ENCODE results near the gene WDR91.

WDR91 gene

DNA sequence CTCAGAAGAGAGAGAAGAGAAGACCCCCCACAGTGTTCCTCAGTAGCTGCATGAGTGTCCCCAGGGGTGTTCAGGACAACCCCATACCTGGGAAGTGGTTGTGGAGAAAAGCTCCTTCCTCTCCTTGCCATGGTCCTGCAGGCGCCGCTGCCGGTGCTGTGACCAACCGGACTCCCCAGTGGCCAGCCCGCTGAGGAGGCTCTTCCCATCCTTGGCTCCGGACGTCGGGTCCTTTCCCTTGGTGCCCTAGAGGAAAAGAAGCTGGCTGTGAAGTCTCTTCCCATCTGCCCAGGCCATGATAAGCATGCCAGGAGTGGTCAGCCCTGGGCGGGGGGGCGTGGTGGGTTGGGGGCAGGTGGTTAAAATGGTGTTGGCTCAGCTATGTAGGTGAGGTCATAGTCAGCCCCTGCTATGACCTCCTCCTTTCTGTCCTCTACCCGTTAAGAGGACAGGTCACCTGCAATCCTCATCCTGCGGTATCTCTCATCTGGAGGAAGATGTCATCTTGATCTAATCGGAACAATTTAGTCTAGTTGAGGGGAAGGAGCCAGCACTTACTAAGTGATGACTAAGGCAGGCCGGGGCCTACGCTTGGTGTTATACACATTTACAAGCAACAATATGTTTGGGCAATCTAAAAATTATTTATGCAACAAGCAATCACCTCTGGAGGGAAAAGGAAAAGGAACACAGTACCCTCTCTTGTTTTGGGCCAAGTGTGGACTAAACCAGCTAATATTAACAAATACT is 13.2 kb downstream of the WDR91 start:
- DNase-seq (ENCODE audit: low spot score) = no peak

DNA sequence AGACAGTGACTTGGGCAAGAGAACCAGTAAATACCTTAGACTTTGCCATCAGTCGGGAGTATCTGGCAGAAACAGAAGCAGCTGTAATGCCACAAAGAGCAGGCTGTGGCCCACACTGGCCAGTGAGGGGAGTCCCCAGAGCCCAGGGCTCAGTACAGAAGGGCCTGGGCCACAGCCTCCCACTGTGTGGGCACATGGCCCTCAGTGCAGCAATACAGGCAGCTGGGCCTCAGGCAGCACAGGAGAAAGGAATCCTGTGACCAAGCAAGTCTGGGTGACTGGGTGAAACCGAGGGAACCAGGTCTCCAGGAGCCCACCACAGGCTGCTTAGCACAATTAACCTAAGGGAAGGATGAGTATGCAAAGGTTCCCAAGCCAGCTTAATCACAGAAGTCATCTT is 14.0 kb downstream of the WDR91 start:
- no peak for DNase-seq (ENCODE audit: low spot score)

DNA sequence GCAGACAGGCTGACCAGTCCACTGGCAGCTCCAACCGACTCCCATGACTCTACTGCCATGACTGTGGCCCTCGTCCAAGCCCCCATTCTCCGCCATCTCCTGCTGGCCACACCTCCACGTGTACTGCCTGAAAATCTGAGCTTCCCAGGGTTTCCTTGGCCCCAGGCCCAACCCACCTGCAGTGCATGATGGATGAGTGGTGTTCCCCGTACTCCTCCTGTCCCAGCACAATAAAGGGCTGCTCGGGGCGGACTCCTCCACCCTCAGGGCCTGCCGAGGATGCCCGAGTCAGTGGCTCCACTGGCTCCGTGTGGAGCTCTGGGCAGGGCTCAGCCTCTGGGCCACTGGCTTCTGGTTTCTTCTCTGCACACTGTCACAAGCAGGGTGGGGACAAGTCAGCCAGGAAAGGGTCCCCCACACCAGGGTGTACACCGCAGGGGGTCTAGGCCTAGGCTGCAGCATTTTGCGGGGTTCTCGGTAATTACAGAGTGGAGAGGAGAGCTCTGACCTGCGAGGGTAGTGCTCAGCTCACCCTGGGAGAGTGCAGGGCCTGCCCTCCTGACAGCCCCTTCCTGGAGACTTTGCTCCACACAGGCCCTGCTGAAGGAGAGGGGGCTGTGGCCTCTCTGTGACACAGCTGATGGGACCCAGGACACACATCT is 15.2 kb downstream of the WDR91 start:
- DNase-seq (ENCODE audit: low spot score) = no peak

DNA sequence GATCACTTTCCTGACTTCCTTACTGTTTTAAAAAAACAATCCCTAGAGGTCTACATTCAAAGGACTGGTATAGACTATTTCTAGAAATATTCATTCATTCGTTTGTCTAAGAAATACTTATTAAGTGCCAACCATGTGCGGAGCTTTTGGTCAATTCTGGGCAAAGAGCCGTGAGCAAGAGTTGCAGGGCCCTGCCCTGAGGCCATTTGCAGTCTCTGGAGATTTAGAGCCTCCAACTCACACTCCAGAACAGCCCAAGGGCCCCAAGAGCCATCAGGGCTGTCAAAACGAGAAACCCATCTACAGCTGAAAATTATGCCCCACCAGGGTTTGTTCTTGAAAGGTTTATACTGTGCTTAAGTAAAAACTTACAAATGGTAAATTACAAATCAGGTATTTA is 16.2 kb downstream of the WDR91 start:
- DNase-seq (ENCODE audit: low spot score) = no peak

DNA sequence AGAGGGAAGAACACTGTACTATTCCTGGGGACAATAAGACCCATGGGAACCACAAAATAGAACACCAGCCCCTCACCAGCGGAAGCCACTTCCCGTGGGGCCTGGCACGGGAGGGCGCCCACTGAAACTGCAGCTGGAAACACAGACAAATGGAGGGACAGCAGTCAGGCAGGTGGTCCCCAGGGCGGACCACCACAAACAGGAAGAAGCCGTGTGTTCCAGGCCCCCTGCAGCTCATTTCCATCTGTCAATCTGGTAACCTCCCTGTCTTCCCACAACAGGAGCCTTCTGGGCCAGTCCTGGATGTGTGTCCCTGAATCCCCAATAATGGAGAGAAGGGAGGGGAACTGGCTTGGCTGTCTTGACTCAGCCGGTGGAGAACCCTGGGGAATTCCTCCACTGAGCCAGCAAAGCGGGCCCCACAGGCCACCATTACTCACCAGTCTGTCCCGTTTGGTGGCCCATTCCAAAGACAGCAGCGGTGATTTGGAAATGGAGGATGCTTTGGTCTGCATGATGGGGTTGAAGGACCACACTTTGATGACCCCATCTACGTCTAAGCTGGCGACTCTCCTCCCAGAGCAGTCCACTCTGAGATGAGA is 16.7 kb downstream of the WDR91 start:
- no peak for DNase-seq (ENCODE audit: low spot score)

DNA sequence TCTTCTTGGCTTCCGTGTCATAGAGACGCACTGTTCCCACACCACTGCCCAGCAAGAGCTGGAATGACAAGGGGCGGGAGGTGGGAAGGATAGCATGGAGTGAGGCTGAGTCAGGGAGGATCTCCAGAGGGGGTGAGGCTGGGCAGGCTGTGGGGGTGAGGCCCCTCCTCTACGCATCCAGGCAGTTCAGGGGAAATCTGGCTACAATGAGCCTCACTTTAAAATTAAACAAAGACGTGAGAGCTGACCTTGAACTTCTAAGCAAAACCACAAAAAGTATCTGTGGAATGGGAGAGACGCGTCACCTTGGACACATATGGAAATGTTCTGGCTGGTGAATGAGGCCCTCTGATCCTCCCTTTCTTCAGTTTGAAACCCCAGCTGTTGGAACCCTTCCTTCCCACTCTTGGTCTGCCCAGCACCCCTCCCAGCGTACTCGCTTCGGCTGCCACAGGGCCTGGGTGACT is 17.7 kb downstream of the WDR91 start:
- no peak for DNase-seq (ENCODE audit: low spot score)

DNA sequence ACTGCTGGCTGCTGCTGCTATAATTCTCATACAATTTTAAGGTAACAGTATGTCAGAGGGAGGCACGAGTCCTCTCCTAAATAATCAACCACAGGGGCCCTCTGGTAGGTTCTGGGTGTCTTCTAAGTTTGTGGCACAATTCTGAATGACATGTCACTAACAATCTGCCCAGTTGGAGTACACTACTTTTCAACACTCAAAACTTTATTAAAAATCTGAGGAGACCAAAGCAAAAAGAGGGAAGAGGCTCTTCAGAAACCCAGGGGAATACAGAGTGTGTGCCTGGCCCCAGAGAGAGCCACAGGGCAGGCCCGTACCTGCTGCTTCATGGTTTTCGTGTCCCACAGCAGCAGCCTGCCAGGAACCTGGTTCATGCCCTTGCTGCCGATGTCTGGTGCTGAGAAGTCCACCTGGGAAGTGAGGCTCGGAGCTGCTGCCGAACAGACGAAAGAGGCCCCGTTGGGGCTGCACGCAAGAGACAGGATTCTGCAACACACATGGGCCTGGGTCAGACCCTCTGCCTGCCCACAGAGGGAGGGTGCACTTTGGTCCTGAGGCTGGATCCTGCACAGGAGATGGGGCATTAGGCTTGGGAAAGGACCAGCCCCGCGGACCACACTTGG is 18.3 kb downstream of the WDR91 start:
- no peak for DNase-seq (ENCODE audit: low spot score)

DNA sequence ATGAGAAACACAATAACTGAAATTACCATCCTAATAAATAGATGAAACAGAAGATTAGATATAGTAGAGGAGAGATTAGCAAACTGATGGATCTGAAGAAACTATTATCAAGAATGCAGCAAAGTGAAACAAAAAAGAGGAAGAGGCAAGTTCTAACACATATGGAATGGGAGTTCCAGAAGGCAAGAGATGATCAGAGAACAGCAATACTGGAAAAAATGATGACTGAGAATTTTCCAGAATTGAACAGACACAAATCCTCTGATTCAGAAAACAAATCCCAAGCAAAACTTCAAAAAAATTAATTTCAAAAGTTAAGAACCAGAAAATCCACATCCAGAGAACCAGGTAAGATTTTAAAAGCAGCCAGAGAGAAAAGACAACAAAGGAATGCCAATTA is 20.6 kb downstream of the WDR91 start:
- DNase-seq (ENCODE audit: low spot score) = no peak

DNA sequence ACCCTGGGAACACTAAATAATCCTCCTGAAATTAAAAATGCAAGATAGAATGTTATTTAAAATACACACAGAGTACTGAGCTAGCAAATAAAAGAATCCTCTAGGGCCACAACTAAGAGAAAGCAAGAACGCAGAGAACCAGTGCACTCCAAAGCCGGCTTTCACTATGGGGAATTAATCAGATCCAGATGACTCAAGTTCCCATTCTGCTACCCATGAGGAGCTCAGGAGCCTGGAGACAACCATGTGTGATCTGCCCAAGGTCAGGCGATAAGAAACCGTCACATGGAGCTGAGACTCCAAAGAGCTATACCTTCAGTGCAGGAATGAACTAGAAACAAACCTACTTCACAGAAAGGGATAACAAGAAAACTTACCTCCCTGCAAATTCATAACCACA is 21.4 kb downstream of the WDR91 start:
- no peak for DNase-seq (ENCODE audit: low spot score)

DNA sequence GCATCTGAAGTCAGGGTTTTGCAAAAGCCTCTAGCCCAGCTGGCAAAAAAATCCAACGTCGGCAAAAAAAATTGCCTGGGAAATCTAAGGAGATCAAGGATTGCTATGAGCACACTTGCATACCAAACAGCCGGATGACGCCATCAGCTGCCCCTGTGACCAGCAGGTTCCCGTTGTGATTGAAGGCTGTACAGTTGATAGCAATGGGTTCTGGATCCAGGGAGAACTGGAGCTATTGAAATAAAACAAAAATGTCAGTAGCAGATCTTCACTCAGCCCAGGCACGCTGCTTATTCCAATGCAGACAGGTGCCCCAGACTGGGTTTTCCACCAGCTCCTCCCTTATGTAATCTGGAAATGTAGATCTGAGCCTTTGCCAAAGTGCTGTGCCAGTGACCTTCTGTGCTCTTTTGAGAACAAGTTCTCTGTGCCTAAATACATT is 22.1 kb downstream of the WDR91 start:
- no peak for DNase-seq (ENCODE audit: low spot score)

DNA sequence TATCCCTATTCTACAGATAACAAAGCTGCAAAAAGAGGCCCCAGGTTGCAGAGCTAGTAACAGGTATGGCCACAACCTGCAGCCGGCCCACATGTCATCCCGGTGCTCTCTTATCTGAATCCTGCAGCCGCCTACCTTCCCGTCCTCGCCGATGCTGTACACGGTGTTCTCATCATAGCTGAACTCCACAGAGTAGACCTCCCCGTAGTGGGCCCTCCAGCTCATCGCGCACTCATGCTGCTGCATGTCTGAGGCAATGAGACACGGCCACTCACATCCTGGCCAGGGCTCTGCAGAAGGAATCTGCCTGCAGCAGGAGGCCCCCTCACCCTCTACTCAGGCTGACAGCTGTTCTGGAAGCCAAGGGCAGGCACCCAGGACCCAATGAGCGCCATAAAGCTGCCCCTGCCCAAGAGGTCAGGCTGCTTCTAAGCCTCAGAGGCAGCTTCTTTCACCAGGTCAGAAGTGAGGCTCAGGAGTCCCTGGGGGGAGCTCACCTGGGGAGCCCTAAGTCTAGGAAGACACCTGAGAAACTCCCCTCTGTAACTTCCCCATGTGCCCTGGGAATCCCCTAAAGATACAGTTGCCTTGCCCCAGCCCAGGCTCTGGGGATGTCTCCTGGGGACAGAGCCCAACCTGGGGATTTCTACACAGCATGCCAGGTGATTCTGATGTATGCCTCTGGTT is 22.9 kb downstream of the WDR91 start:
- DNase-seq (ENCODE audit: low spot score) = no peak

DNA sequence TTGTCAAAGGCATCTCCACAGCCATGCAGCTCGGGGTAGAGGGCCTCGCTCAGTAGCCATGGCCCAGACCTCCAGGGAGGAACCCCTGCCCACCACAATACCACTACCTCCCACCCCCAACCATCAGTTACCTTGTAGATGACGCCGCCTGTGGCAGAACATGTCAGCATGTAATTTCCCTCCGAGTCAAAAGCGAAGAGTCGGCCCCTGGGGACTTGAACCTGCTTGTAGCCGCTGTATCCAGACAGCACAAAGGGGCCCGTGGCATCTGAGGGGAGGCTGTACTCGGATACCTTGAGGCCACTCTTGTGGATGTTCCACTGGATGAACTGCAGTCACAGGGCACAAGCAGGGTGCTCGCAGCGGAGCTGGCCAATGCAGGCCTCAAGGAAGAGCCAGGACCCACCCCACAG is 24.5 kb downstream of the WDR91 start:
- DNase-seq (ENCODE audit: low spot score) = no peak

DNA sequence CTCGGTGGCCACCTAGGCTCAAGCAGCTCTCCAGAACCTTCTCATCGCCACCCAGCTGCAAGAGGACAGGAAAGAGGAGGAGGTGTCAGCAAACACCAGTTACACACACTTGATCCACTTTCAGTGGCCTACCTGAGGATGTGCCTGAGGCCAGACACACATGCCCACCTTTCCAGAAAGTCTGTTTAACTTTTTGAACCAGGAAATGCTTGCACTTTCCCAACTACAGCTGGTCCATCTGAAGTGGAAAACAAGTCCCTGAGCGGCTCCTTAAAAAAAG is 25.1 kb downstream of the WDR91 start:
- no peak for DNase-seq (ENCODE audit: low spot score)

DNA sequence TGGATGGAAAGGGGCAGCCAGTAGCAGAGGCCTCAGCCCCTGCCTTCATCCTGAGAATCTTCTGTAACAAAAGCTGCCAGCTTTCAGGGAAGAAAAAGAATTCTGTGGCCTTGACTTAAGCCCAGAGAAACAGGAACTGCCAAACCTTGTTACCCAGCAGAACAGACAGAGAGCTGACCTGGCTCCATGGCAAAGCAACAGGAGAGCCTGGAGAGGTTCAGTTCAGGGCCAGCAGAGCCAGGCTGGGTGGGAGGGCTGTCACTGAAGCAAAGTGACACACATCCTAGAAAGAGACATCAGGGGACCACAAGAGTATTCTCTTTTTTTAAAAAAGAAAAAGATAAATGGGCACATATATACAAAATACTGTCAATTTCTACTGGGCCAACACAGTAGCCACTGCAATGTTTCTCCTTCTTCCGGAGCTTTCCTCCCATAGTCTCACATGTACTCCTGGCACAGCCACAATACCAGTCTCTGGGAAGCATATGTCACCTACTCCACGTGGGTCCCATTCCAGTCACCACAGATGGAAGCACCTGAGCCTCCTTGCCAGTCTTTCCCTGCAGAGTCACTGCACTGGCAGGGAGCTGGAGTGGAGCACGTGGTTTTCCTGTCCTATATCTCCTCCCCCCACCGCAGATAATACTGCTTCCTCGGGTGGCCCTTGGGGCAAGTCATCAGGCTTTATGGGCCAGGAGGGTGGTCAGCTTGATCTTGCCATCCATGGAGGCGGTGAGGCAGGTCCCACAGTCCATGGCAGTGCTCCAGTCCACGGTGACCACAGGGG is 25.7 kb downstream of the WDR91 start:
- no peak for DNase-seq (ENCODE audit: low spot score)

DNA sequence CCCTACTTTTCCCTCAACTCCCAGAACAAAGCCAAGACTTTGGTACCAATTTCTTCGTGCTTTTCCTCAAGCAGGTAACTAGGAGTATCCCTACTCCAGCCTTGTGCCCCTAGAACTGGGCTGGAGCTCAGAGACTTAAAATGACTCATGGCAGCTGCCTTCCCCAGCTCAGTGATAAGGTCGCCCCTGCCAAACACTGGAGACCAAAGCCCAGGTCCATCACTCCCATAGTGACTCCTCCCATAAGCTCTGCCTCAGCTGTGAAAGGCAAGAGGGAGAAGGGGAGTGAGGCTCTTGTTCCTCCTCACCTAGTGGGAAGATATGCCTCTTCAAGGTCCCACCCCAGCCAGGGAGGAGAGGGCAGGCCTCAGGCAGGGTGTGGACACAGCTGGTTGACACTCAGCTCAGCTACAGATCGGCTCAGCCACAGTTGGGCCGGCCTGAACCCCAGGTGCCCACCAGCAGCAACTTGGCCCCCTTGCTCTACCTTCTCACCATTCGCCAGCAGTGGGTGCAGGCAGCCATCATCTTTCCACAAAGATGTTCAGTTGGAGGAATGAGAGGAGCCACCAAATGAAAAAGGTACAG is 27.0 kb downstream of the WDR91 start:
- no peak for DNase-seq (ENCODE audit: low spot score)

DNA sequence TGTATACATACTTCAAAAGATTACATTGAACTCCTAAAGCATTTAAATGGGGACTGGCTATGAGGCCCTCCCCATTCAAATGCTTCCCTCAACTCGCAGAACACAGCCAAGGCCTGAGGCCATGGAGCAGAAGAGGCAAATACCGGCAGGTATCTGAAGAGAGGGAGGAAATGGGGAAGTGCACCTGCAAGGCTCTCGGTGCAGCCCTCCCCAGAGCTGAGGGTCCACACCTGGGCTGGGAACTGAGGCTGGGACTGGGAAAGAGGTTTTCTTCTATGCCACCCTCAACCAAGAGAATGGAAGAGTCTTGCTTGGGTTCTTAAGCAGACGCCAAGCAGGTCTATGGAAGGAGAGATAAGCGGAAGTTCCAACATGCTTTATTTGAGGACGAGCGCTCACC is 27.8 kb downstream of the WDR91 start:
- DNase-seq (ENCODE audit: low spot score) = no peak

DNA sequence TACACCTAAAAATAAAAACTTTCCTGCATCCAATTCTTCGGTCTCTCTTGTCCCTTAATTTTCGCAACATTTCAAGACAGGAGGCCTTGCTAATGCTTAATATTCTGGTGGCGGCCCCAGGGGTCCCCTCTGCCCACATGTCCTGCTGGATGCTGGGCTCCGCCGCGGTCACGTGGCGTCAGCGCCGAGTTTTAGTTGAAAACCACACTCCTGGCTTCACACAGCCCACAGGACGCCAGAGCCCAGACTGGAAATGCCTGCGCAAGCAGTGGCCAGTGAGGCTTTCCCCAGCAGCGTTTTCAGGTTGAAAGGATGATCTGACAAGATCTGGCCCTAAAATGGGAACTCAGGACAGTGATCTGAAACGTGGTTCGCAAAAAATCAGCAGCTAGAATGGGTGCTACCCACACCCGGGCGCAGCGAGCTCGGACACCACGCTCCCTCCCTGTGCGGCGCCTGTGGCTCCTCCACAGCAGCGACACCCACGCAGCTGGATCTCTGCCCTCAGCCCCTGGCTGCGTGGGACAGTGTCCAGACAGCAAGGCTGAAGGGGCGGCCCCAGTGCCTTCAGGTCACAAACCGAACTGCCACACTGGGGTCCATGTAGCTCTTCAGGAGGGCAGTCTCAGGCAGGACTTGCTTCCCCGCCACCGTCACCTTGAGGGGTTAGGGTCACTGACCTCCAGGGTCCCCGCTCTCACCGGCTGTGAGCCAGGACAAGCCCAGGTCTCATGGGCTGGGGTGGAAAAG is 29.2 kb downstream of the WDR91 start:
- DNase-seq (ENCODE audit: low spot score) = no peak

DNA sequence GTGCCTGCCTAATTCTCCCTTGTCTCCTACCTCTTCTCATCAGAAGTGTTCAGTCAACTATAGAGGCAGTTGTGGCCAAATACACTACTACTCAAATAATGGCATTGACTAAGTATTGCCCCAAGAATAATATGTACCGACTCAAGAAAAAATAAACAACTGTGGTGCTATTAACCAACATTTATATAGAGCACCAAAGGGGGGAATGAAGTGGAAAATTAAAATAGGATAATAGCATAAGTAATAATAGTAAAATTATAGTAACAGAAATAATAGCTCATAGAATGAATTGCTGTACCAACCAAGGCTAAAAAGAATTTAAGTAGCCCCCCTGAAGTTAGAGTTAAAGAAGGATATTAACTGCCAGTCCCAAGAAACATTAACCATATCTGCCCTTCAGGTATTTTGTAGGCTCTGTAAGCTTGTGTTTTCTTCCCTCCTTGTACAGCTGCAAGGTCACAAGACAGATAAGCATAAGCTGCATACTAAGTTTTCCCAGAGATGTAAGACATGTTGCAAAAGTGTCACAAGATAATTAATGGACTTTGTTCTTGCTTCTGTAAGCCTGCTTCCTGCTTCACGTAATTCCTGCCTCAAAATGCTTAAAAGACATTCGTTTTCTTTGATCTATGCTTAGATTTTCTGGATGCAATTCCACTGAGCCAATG is 29.9 kb downstream of the WDR91 start:
- no peak for DNase-seq (ENCODE audit: low spot score)

DNA sequence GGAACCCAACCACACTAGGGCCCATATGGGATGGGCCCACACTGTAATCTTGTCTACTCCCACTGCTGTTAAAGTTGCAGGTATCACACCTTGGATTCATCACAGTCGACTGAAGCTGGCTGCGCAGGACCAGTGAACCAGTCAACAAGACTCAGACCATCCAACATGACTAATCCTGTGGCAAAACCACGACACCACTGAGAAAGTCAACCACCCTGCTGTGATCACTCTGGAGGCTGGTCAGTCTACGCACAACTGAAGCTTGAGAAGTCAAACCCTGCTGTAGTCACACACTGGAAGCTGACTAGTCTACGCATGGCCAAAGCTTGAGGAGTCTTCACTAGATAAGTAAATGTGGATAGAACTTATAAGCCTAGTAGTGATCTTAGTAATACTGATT is 31.2 kb downstream of the WDR91 start:
- DNase-seq (ENCODE audit: low spot score) = no peak

DNA sequence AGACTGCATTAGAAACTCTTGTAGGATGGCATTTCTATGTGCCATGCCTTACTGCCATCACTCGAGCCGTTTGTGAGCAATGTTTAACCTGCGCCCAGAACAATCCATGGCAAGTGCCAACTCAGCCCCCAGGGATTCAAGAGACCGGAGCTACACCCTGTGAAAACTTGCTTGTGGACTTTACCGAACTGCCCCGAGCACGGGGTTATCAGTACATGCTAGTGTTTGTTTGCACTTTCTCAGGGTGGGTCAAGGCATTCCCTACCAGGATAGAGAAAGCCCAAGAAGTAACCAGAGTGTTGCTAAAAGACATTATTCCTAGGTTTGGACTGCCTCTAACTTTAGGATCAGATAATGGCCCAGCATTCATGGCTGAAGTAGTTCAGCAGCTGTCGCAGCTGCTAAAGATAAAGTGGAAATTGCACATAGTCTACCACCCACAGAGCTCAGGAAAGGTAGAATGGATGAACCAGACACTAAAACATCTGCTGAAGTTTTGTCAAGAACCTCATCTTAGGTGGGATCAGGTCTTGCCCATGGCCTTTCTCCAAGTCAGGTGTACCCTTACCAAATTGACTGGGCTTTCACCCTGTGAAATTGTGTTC is 31.9 kb downstream of the WDR91 start:
- no peak for DNase-seq (ENCODE audit: low spot score)

Data from CD4-positive, alpha-beta T cell treated with Interleukin-2 at 100 ng/mL for 4 hours (primary cell).